Parathyroid adenoma (tissue), 2 donors: ENCODE results near the gene OR52I1.
A peak's percentile ranks its signal among the peaks of the same experiment; 100 is the strongest.

Experiments used
- H2AFZ ChIP-seq: fragments of 300-600 bp; sonication (generic); one replicate; pipeline ENCODE4 v1.7.0; 2017; ENCODE audit warnings: antibody characterized with exemption, mild to moderate bottlenecking
- H3K27ac ChIP-seq: fragments of 300-600 bp; sonication (generic); one replicate; pipeline ENCODE4 v1.7.0; 2017
- H3K27me3 ChIP-seq: fragments of 300-600 bp; sonication (generic); one replicate; pipeline ENCODE4 v1.7.0; 2017; ENCODE audit warnings: low read length; ENCODE audit not compliant: control insufficient read depth, insufficient read depth
- H3K36me3 ChIP-seq: fragments of 300-600 bp; sonication (generic); one replicate; pipeline ENCODE4 v1.7.0; 2017; ENCODE audit warnings: low read length; ENCODE audit not compliant: control insufficient read depth, insufficient read depth
- H3K4me1 ChIP-seq: fragments of 300-600 bp; sonication (generic); one replicate; pipeline ENCODE4 v1.7.0; 2017; ENCODE audit warnings: control low read depth
- H3K4me2 ChIP-seq: fragments of 300-600 bp; sonication (generic); one replicate; pipeline ENCODE4 v1.7.0; 2017; ENCODE audit warnings: low read length
- H3K4me3 ChIP-seq: fragments of 300-600 bp; sonication (generic); one replicate; pipeline ENCODE4 v1.7.0; 2017; ENCODE audit warnings: low read depth, low read length
- H3K79me2 ChIP-seq: fragments of 300-600 bp; sonication (generic); one replicate; pipeline ENCODE4 v1.7.0; 2017; ENCODE audit warnings: control low read depth
- H3K9ac ChIP-seq: fragments of 300-600 bp; sonication (generic); one replicate; pipeline ENCODE4 v1.7.0; 2017; ENCODE audit warnings: mild to moderate bottlenecking
- H3K9me3 ChIP-seq: fragments of 300-600 bp; sonication (generic); one replicate; pipeline ENCODE4 v1.7.0; 2017; ENCODE audit warnings: low read length; ENCODE audit not compliant: control insufficient read depth
- TF ChIP-seq, protein P1 (sequence below): fragments of 300-600 bp; sonication (generic); IDR thresholded peaks from one replicate; pipeline ENCODE4 v1.7.0; 2017; ENCODE audit warnings: antibody characterized with exemption, mild to moderate bottlenecking
- donor health status: primary hyperparathyroidism.

OR52I1 gene

DNA sequence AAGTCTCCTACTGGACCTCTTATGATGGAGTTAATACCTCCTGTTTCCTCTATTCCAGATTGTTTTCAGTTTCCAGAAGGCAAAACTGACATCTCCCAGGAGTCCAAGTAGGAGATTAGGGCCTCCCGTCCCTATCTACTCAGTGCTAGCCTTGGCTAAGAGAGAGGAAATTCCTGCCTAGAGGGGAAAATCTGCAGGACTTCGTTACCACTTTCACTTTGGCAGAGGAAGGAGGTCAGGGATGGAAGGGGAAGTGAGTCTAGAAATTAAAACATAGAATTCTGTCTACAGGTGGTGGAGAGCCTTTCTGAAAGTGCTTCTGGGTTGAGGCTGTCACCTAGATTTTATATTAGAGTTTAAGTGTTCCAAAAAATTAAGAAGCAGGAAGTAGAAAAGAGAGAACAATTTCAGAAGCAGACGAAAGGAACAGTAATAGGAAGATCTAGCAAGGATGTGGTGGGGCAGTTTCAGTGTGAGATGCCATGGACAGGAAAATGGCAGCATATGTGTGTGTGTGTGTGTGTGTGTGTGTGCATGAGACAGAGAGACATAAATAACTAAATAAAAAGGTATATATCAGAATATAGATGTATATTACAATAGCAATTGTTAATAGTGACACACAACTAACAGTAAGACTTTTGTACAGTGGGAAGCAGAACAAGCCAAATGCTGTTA is 16.6 kb downstream of the OR52I1 start:
- Histone ChIP-seq H3K4me1 (peaks cover 10% of the 10 kb centered on the region), H3K79me2 (no peaks in the 10 kb centered on the region), H2AFZ (peak overlapping the region; percentile 38), H3K36me3 (no peaks in the 10 kb centered on the region), H3K27ac (no peak overlapping the region), H3K9me3 (no peaks in the 10 kb centered on the region), H3K27me3 (no peaks in the 10 kb centered on the region), H3K4me3 (no peak overlapping the region), H3K4me2 (peak overlapping the region; percentile 35), H3K9ac (no peak overlapping the region)
- TF ChIP-seq, protein P1, sequence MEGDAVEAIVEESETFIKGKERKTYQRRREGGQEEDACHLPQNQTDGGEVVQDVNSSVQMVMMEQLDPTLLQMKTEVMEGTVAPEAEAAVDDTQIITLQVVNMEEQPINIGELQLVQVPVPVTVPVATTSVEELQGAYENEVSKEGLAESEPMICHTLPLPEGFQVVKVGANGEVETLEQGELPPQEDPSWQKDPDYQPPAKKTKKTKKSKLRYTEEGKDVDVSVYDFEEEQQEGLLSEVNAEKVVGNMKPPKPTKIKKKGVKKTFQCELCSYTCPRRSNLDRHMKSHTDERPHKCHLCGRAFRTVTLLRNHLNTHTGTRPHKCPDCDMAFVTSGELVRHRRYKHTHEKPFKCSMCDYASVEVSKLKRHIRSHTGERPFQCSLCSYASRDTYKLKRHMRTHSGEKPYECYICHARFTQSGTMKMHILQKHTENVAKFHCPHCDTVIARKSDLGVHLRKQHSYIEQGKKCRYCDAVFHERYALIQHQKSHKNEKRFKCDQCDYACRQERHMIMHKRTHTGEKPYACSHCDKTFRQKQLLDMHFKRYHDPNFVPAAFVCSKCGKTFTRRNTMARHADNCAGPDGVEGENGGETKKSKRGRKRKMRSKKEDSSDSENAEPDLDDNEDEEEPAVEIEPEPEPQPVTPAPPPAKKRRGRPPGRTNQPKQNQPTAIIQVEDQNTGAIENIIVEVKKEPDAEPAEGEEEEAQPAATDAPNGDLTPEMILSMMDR: no peak

DNA sequence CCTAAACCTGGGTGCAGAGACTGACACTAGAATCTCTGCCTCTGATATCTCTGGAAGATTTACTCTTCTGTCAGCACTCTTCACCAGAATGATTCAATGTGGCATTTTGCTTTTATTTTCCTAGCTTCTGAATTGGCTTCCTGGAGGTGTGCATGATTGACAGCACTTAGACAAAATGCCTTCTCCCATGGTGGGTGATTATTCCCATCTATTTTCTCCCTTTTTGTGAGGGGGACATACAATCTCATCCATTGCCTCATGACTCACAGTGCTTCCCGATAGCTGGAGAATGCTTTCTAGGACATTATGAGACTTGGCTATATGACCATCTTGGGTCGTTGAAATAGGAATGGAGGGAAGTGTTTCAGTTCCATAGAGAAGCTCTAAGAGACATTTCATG is 18.1 kb downstream of the OR52I1 start:
- no peak overlapping the region for H3K4me2 ChIP-seq
- no peak overlapping the region for H2AFZ ChIP-seq
- no peaks in the 10 kb centered on the region for H3K27me3 ChIP-seq
- H3K9ac ChIP-seq: no peak overlapping the region
- H3K79me2 ChIP-seq: no peaks in the 10 kb centered on the region
- TF ChIP-seq, protein P1: no peak
- H3K4me1 ChIP-seq: peaks cover 4% of the 10 kb centered on the region
- no peak overlapping the region for H3K4me3 ChIP-seq
- no peaks in the 10 kb centered on the region for H3K9me3 ChIP-seq
- H3K36me3 ChIP-seq: no peaks in the 10 kb centered on the region
- no peak overlapping the region for H3K27ac ChIP-seq

DNA sequence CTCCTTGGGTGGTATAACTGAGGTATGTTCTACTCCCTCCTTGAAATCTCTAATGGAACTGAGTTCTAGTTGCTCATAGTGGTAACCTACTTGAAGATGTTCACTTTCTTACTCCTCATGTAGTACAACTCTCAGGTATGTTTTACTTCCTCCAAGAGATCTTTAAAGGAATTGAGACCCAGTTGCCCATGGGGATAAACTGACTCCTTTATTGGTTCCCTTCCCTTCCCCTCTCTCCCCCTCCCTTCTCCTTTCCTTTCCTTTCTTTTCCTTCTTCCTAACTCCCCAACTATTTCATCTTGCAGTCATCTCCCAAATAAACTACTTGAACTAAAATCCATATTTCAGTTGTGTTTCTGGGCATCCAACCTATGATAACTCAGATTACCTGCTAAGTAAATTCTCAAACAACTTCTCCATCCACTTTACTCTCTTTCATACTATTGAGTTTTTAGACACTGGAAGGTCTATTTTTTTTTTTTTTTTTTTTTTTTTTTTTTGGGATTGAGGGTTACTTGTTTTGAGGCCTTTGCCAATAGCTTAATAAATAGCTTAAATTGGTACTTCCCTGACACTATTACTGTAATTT is 22.1 kb downstream of the OR52I1 start:
- Histone ChIP-seq H3K9ac (no peak overlapping the region), H3K4me3 (no peak overlapping the region), H3K79me2 (no peaks in the 10 kb centered on the region), H3K36me3 (no peaks in the 10 kb centered on the region), H3K4me1 (no peaks in the 10 kb centered on the region), H3K27me3 (no peaks in the 10 kb centered on the region), H3K4me2 (no peak overlapping the region), H3K9me3 (no peaks in the 10 kb centered on the region), H2AFZ (no peak overlapping the region), H3K27ac (no peak overlapping the region)
- TF ChIP-seq, protein P1: no peak

DNA sequence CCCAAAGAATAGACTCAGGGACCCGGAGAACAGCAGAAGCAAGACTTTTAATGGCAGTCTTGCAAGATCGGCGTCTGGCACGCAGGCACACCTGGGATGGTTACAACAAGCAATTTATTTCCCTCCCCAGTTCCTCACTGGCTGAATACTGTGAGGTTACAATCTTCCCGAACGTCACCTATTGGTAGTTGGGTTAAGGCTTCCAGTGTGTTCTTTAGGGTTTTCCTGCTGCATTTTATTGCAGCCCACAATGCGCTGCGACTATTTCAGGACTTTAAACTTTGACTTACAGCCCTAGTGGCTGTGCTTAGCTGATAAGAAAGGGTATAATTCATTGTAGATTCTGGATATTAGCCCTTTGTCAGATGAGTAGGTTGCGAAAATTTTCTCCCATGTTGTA is 25.7 kb downstream of the OR52I1 start:
- Histone ChIP-seq H3K9ac (no peak overlapping the region), H3K4me1 (no peaks in the 10 kb centered on the region), H3K9me3 (no peaks in the 10 kb centered on the region), H3K27me3 (no peaks in the 10 kb centered on the region), H3K79me2 (no peaks in the 10 kb centered on the region), H3K36me3 (no peaks in the 10 kb centered on the region), H3K4me2 (no peak overlapping the region), H2AFZ (no peak overlapping the region), H3K4me3 (no peak overlapping the region), H3K27ac (no peak overlapping the region)
- TF ChIP-seq, protein P1: no peak
